HG03064 (cell line): Measurements from ENCODE around the gene SOS1.
"Not testable (repeated sequence)": the region's sequence is repeated elsewhere in the genome, so short reads cannot be mapped to it uniquely, and the experiment has no call there.

ENCODE experiments used
- ATAC-seq: cut with Tn5 transposase; IDR thresholded peaks from one replicate; pipeline ENCODE4 v1.9.1; 2021; ENCODE audit warnings: low read depth; ENCODE audit not compliant: unreplicated experiment

The SOS1 gene

GRCh38 chr2:39120771-39121522 lies at the start of gene SOS1:
Gene SOS1, minus strand, starts transcription at chr2:39121051. Its CDS starts 629 bp downstream, at chr2:39120422.
- peak; percentile 49 for ATAC-seq

GRCh38 chr2:39164089-39164488 lies 43.2 kb upstream of the SOS1 start:
- ATAC-seq: no peak

- no peak for ATAC-seq
Measured at GRCh38 chr2:39160982-39161381, 40.1 kb upstream of the SOS1 start.

- no peak for ATAC-seq
Measured at GRCh38 chr2:39159283-39159682, 38.4 kb upstream of the SOS1 start.

- no peak for ATAC-seq
Measured at GRCh38 chr2:39158351-39158750, 37.5 kb upstream of the SOS1 start.

- ATAC-seq: no peak
Measured at GRCh38 chr2:39156846-39157245, 36.0 kb upstream of the SOS1 start.

GRCh38 chr2:39156107-39156506 lies 35.3 kb upstream of the SOS1 start:
- ATAC-seq: no peak

GRCh38 chr2:39155573-39155972 lies 34.7 kb upstream of the SOS1 start:
- ATAC-seq: not testable (repeated sequence)

GRCh38 chr2:39154944-39155343 lies 34.1 kb upstream of the SOS1 start:
- no peak for ATAC-seq

- no peak for ATAC-seq
Measured at GRCh38 chr2:39153312-39153711, 32.5 kb upstream of the SOS1 start.

- no peak for ATAC-seq
Measured at GRCh38 chr2:39152504-39152903, 31.7 kb upstream of the SOS1 start.

GRCh38 chr2:39150890-39151497 lies 30.1 kb upstream of the SOS1 start:
- ATAC-seq: no peak

GRCh38 chr2:39150102-39150562 lies 29.3 kb upstream of the SOS1 start:
- no peak for ATAC-seq

GRCh38 chr2:39146630-39147029 lies 25.8 kb upstream of the SOS1 start:
- no peak for ATAC-seq

GRCh38 chr2:39145906-39146421 lies 25.1 kb upstream of the SOS1 start:
- ATAC-seq: no peak

GRCh38 chr2:39144416-39144815 lies 23.6 kb upstream of the SOS1 start:
- ATAC-seq: no peak

- no peak for ATAC-seq
Measured at GRCh38 chr2:39142904-39143605, 22.2 kb upstream of the SOS1 start.

GRCh38 chr2:39141334-39142271 lies 20.8 kb upstream of the SOS1 start:
- no peak for ATAC-seq

- not testable (repeated sequence) for ATAC-seq
Measured at GRCh38 chr2:39140948-39141333, 20.1 kb upstream of the SOS1 start.

- ATAC-seq: no peak
Measured at GRCh38 chr2:39140322-39140847, 19.5 kb upstream of the SOS1 start.
